HG03064 (cell line): ENCODE data around the gene GP5.

Experiments used
- ATAC-seq: cut with Tn5 transposase; IDR thresholded peaks from one replicate; pipeline ENCODE4 v1.9.1; 2021; ENCODE audit warnings: low read depth; ENCODE audit not compliant: unreplicated experiment

Gene GP5, protein sequence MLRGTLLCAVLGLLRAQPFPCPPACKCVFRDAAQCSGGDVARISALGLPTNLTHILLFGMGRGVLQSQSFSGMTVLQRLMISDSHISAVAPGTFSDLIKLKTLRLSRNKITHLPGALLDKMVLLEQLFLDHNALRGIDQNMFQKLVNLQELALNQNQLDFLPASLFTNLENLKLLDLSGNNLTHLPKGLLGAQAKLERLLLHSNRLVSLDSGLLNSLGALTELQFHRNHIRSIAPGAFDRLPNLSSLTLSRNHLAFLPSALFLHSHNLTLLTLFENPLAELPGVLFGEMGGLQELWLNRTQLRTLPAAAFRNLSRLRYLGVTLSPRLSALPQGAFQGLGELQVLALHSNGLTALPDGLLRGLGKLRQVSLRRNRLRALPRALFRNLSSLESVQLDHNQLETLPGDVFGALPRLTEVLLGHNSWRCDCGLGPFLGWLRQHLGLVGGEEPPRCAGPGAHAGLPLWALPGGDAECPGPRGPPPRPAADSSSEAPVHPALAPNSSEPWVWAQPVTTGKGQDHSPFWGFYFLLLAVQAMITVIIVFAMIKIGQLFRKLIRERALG

DNA sequence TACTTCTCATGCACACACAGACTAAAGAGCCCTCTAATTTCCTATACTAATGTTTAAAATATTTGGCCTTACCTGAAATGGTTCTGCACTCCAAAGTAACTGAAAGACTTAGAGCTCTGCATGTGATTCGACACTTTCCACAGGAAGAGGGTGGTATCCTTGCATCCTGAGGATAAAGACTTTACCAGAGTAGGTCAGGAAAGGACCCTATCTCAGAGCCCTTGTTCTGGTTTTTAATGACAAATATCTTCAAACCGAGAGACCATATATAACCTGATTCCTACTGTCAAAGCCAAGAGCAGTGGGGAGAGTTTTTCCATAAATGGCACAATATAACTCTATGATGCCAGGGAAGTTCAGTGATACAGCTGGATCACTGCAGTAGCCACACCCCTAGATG is at the start of gene GP5:
Gene GP5, minus strand, starts transcription at position 101 of the 400 bp plus-strand sequence. CDS start 984 bp downstream, outside the sequence.
- ATAC-seq, result no peak

DNA sequence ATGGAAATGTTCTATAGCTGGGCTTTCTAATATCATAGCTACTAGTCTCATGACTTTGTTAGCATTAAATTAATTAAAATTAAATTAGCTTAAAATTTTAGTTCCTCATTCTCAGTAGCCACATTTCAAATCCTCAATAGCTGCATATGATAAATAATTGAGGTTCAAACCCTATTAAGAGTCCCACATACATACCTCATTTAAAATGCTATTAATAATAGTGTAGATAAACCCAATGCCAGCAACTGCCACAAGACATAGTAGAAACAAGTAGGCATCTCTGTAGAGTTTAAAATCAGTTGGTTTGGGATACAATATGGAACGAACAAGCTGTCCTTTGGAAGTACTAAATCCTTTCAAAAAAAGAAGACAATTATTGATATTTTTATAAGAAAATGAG is 48.6 kb upstream of the GP5 start:
- ATAC-seq, result no peak

DNA sequence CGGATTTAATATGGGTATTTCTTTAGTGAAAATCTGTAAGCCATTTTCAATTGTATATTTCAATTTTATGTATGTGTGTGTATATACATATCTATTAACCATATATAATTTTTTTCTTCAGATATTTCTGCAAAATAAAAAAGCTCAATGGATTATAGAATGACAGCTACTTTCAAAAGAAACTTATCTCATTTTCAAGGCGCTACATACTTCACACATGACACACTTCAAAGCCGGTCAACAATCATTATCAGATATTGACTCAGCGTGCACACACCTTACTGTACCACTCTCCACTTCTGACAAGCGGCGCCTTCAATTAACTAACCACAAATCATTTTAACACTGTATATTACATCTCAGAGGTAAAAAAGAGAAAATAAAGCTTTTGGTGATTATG is 48.1 kb upstream of the GP5 start:
- no peak for ATAC-seq

DNA sequence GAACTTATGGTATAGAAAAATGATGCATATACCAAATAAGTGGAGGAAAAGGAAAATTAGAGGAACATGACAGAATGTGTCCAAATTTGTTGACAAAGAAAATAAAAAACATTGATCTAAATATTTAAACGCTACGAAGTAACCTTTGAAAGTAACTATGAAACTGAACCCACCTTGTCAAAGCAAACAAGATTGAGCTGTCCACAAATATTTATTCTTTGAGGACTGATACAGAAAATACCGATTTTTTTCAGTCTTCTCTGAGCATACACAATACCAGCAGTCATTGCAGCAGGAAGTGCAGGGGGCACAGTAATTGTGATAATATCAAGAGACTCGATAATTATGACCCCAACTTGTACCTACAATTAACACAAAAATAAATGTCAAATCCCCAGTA is 47.7 kb upstream of the GP5 start:
- no peak for ATAC-seq

DNA sequence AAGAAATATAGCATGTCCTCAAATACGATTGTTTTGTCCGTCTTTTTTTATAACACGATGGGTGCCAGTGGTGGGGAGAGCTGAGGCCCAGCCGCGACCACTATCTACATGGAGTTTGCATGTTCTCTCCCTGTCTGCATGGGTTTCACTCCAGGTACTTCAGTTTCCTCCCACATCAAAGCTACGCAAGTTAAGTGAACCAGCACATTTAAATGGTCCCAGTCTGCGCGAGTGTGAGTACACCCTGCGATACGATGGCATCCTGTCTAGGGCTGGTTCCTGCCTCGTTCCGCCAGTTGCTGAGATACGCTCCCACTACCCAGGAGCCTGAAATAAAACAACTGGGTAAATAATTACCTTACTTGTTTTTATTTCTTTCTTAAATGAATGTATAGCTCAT is 47.1 kb upstream of the GP5 start:
- ATAC-seq, result no peak

DNA sequence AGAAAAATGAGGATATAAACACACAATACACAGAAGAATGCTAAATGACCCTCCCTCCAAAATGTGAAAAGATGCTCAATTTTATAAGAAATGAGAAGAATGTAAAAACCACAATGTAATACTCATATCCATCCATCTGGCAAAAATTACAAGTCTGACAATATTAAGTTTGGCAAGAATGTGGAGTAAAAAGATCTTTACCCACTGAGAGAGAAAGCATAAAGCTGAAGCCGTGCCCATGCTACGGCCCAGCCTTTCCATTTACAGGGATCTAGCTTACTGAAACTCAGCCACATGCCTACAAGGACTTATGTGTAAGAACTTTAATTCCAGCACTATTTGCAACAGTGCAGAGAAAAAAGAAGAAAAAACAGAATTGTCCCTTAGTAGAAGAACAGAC is 44.8 kb upstream of the GP5 start:
- no peak for ATAC-seq

DNA sequence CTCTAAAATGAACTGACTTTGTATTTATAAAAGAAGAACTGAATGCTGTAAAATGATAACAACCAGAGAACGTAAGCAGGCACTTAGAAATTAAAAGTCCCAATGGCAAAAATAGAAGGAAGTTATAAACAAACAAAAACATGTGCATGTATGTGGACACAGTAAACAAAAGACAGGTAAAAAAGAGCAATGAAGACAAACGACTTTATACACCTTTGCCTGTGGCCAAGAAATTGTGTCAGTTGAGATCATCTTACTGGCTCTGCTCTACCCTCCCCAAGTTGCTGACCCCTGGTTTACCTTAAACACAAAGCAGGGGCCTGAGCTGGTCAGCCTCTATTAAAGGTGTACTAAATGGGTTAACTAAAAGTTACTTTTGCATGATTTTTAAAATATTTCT is 41.7 kb upstream of the GP5 start:
- no peak for ATAC-seq

DNA sequence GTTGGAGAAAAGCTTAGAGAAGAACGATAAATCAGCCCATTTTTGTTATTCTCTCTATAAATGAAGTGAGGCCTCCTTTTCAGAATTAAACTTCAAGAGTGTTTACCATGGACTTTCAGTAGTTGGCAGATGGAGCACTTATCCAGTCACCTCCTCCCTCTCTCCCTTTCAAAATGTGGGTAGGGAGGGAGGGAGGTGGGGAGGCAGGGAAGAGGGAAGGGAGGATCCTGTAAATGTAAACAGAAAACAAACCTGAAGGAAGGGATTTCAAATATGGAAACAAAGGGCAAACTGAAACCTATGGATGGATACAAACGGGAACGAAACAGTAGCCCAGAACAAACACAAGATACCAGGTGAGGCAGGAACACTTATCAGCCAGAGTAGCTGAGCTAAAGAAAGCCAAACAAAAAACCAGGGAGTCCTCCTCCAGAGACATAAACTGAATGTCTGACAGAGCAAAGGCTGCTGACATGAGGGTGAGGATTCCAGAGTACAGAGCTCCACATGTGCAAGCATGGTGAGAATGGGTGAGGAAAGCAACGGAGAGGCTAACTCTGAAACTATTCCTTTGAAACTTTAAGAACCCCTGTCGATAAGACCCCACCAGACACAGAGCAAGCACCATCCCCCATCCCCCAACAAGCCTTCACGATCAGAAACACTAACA is 41.0 kb upstream of the GP5 start:
- ATAC-seq, result no peak

DNA sequence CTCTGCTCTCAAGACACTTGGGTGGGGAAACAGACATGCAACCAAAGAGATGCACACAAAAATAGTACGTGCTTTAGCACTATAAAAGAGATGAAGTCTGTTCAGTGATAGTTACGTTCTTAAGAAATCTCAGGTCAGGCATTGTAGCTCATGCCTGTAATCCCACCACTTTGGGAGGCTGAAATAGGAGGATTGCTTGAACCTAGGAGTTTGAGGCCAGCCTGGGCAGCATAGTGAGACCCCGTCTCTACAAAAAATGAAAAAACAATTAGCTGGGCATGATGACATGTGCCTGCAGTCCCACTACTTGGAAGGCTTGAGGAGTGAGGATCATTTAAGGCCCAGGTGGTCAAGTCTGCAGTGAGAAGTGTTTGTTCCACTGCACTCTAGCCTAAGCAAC is 35.4 kb upstream of the GP5 start:
- ATAC-seq, result no peak

DNA sequence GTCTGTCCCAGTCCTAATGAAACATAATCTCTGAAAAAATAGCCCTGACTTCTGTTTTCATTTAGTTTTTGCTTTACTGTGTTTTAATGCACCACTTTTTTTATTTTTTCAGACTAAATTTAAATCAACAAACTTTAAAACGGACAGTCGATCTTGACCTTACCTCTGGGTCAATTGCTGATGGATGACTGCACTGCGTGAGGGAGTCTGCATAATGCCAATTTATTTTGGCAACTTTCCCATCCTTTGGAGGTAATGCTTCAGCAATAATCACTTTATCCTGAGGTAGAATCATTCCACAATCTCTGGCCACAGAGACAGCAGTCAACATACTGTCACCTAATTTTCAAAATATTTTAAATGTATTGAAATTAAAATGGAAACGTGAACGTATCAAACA is 32.5 kb upstream of the GP5 start:
- ATAC-seq, result no peak

DNA sequence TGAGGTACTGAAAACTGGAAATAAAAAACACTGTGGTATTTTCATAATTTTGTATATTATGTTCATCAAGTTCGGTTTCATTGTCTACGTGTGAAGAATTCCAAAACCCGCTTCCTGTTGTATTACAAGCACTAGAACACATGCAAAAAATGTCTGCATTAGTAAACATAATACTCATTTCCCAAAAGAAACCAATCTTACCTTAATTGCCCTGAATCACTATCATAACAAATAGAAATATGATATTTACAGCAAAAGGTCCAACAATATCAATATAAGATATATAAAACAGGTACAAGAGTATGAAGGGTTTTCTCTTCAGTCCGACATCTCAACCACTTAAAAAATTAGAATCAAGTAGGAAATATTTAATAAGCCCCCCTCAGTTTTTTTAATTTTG is 26.3 kb upstream of the GP5 start:
- ATAC-seq, result no peak

DNA sequence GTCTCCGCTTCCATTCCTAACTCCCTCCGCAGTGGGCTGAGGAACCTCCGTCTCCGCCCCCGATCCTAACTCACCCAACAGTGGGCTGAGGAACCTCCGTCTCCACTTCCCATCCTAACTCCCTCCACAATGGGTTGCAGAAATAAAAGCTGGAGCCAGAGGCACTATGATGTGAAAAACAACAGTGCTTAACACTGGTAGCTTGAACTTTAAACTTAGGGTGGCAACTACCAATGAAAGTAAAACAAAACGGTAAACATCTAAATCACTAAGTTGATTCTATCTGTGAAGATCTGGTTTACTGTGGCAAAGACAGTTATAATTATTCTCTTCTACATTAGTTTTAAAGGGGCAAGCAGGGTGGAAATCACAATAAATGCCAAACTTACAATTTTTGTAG is 25.9 kb upstream of the GP5 start:
- ATAC-seq, result no peak

DNA sequence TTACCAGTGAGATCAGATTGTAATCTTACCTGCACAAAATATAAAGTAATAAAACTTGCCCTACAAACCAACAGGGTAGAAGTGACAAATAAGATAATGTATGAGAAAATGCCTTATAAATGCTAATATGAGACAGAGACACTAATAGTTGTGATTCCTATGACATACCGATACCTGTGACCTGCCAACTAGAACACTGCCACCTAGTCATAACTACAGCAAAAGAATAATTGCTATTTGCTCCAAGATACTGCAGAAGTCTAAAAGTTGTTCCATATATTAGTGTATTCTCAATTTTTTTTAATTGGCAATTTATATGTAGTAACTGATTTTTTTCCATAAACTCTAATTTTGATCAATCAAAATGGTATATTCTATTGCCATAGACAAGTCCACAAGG is 25.3 kb upstream of the GP5 start:
- no peak for ATAC-seq

DNA sequence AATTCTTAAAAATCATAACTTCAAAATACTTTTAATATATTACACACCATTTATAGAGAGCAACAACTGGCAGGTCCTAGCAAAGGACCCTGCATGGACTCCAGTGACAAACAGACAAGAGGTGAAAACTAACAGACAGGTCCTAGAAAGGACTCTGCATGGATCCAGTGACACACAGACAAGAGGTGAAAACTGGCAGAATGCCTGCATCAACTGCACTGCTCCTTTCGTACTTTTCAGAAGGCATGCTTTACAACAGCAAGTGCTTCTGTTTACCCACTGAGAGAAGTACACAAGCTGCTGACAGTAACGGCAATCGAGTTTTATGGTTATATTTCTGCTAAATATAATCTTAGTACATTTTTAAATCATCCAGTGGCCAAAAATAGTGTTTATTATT is 24.3 kb upstream of the GP5 start:
- no peak for ATAC-seq

DNA sequence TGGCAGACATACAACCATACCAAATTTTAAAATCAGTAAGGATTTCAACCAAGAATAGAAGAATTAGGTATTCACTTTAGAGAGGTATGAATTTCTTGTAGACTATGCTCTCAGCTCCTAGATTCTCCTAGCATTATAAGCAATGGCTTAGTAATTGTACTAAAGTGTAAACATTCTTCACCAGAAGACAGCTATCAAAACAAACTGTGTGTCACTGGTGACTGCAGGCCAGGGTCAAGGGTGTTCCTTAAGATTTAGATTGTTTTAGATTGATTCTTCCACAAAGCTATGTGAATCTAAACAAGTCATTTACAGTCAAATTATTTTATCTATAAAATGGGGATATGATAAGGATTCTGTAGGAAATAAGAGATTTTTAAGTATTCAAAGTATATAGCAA is 23.1 kb upstream of the GP5 start:
- ATAC-seq, result no peak

DNA sequence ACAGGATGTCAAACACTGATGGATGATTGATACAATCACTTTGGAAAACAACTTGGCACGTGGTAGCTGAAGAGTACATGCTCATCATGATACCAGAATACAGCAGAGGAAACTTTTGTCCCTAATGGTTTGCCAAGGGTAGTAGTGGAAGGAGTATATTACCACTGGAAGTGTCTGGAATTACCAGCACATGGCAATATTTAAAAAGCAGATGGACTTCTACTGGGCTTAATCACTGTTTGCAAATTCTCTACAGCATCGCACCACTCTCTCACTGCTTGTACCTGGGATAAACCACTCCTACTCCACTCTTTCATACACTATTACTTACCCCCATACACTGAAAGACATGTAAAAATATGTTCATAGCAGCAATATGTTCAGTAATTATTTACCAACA is 19.6 kb upstream of the GP5 start:
- ATAC-seq, result no peak

DNA sequence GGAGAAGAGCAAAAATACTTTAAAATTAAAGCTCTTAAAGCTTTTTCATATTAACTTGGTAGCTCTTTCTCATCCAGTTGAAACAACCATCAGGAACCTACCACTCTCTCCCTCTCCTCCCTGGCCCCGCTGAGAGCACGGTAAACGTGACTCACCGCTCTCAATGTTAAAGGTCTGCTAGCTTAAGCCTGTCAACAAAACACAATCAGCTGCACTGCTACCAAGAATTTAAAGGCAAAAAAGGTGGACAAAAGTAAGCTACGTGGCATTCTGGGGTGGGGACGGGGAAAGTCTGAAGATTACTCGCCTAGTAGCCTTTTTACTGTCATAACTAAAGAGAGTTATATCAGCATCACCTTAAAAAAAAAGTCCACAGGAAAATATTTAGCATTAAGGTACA is 8.4 kb upstream of the GP5 start:
- no peak for ATAC-seq

DNA sequence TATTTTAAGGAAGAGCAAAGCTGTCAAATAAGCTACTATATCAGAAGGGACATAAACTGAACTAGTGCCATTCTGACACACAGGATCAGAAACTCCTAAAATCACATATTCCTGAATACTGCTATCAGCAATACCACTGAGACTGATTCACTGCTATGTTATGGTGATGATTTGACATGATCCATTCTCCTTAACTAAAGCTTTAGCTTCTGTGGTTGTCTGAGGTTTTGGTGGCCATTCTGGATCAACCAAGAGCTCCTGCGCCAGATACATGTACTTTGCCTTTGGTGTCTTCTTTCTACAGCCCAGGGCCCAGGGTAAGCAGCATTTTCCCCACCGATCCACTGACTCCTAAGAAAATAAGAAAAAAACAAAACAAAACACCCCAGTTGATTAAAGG is 6.7 kb upstream of the GP5 start:
- ATAC-seq, result no peak

DNA sequence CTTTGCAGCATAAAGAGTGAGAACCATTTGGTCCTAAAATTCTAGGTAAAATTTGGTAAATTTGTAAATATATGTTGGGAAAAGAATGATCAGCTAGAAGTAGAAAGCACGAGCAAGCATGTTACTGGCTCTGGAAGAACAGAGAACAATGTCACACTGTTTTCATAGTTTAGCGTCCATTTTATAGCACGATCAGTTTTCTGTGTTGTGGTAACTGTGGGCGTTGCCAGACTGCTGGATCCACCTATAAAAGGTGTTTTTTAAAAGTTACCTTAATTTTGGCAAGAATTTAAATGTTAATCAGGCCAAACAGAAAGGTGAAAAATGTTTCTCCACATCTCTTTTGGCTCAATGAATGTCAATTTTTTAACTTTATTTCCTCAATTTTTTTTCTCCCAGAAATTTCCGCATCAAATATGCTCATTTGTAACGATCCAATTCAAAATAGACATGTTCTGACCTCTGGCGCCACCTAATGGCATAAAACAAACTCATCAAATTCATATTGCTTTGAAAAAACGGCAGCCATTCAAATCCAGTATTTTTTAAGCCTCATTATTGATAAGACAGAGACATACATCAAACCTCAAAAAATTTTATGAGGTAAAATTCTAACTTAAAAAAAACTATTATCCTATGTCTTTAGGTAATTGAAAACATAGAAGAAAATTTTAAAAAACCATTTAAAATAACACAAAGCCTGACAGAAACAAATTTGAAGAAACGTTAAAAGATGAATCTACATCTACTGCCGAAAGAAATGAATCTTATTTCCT is 5.5 kb upstream of the GP5 start:
- ATAC-seq, result no peak

DNA sequence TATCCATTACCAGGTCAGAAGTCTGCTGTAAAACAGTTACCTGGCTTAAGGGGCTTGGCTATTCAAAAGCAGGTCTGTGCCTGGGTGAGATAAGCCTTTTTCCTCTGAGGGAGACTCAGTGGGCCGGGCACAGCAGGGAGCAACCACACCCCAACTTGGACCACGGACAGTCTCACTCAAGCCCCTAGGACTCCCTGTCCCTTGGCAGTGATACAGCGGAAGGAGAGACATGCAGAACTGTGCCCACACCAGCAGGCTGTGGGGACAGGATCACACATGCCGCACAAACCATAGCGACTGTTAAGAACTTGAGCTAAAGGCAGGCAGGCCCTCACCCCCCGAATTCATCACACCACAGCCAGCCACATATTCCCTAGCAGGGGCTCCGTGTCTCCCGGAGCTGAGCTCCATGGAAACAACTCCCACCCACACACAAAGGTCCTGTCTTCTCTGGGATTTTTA is 2.8 kb upstream of the GP5 start:
- no peak for ATAC-seq

DNA sequence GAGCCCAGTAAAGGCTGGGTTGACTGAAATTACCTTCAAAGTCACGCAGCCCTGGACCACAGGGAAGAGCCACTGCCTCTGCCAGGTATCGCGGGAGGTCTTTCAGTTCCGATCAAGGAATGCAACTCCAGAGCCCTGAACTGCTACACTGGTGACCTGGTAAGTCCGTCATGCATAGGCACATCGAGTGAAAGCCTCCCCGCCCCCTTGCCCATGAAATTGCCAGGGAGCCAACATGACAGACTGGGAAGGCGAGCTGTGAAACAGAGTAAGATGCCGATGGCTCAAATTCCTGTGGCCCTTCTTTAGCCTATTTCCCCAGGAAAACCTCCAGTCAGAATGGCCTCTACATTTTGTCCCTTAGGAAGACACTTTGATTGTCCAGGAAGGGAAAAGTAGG is 2.3 kb upstream of the GP5 start:
- no peak for ATAC-seq
